IMR-90 (cell line): ENCODE data around the gene ACADL. TPM values are rescaled to one million over a fixed set of nuclear protein-coding genes. Genes with fewer than 3 reads are reported as not detected.

ENCODE experiments used
- ATAC-seq: fragments of 200-7000 bp; cut with Tn5 transposase; 2 replicates; pipeline ENCODE4 v1.9.1; 2020; ENCODE audit warnings: low read depth, mild to moderate bottlenecking, moderate library complexity
- BruUV-seq: library from RNA; stranded (reverse); fragments of 400-500 nt; replicated peaks from 2 replicates; lab custom pipeline; 2021; lab: Mats Ljungman, UMichigan
- CTCF ChIA-PET: fragments of 300-600 bp; formaldehyde crosslinking; extraction: SDS; loops from one replicate; lab custom pipeline; 2021; ENCODE audit warnings: antibody characterized with exemption; lab: Yijun Ruan, JAX
- POLR2A ChIA-PET: fragments of 300-600 bp; sonication (Branson Sonifier 250); formaldehyde crosslinking; loops from one replicate; lab custom pipeline; 2022; ENCODE audit warnings: antibody characterized with exemption; ENCODE audit not compliant: unreplicated experiment; lab: Charles Lee
- DNase-seq: peaks from one replicate; pipeline ENCODE4 v3.0.0; 2013
- H2AFZ ChIP-seq: replicated peaks from 2 replicates; pipeline ENCODE3; 2013; ENCODE audit warnings: low read length, mild to moderate bottlenecking; ENCODE audit not compliant: poor library complexity
- H2AK5ac ChIP-seq: 2 replicates; pipeline ENCODE4 v1.6.1; 2013; ENCODE audit warnings: low read depth, low read length, inconsistent platforms
- H2AK9ac ChIP-seq: replicated peaks from 2 replicates; pipeline ENCODE3; 2013; ENCODE audit warnings: mild to moderate bottlenecking, low read depth, low read length, moderate library complexity; ENCODE audit not compliant: poor library complexity
- H2BK120ac ChIP-seq: 2 replicates; pipeline ENCODE4 v1.6.1; 2013; ENCODE audit warnings: low read depth, low read length, inconsistent platforms
- H2BK15ac ChIP-seq: 3 replicates; pipeline ENCODE4 v1.6.1; 2013; ENCODE audit warnings: low read depth, low read length, inconsistent platforms
- H2BK20ac ChIP-seq: 2 replicates; pipeline ENCODE4 v1.6.1; 2013; ENCODE audit warnings: low read depth, mild to moderate bottlenecking, inconsistent platforms, low read length, moderate library complexity
- H2BK5ac ChIP-seq: 2 replicates; pipeline ENCODE4 v1.6.1; 2013; ENCODE audit warnings: mild to moderate bottlenecking, low read depth, low read length, inconsistent platforms; ENCODE audit not compliant: poor library complexity, severe bottlenecking
- H3K14ac ChIP-seq: replicated peaks from 2 replicates; pipeline ENCODE4 v1.6.1; 2013; ENCODE audit warnings: low read depth, low read length, inconsistent platforms
- H3K18ac ChIP-seq: 2 replicates; pipeline ENCODE4 v1.6.1; 2013; ENCODE audit warnings: low read depth, low read length, control low read depth
- H3K23ac ChIP-seq: 2 replicates; pipeline ENCODE4 v1.6.1; 2013; ENCODE audit warnings: low read depth, low read length, inconsistent platforms
- H3K27ac ChIP-seq: 2 replicates; pipeline ENCODE4 v1.5.1; 2013; ENCODE audit warnings: mild to moderate bottlenecking, control low read depth, low read length; ENCODE audit not compliant: insufficient read depth
- H3K27me3 ChIP-seq: 2 replicates; pipeline ENCODE4 v1.6.1; 2013; ENCODE audit warnings: low read length; ENCODE audit not compliant: control insufficient read depth, insufficient read depth
- H3K36me3 ChIP-seq: 2 replicates; pipeline ENCODE4 v1.6.1; 2013; ENCODE audit warnings: low read length, mixed read lengths; ENCODE audit not compliant: control insufficient read depth, insufficient read depth
- H3K4ac ChIP-seq: 2 replicates; pipeline ENCODE4 v1.6.1; 2013; ENCODE audit warnings: low read depth, low read length, inconsistent platforms
- H3K4me1 ChIP-seq: 2 replicates; pipeline ENCODE4 v1.6.1; 2013; ENCODE audit warnings: low read length, mixed read lengths; ENCODE audit not compliant: control insufficient read depth, insufficient read depth
- H3K4me2 ChIP-seq: 2 replicates; pipeline ENCODE4 v1.6.1; 2013; ENCODE audit warnings: low read depth, mild to moderate bottlenecking, control low read depth, low read length, moderate library complexity
- H3K4me3 ChIP-seq: 2 replicates; pipeline ENCODE4 v1.5.1; 2013; ENCODE audit warnings: low read depth, mild to moderate bottlenecking, control low read depth, low read length, moderate library complexity; ENCODE audit not compliant: insufficient read depth
- H3K56ac ChIP-seq: 2 replicates; pipeline ENCODE4 v1.6.1; 2013; ENCODE audit warnings: low read length, inconsistent platforms; ENCODE audit not compliant: insufficient read depth; ENCODE audit errors: extremely low read depth
- H3K79me1 ChIP-seq, 2 experiments: 2 replicates each; pipeline ENCODE4 v1.6.1; 2013; ENCODE audit warnings: low read length in 2 of 2, inconsistent platforms in 1 of 2, low read depth in 1 of 2
- H3K9ac ChIP-seq: 2 replicates; pipeline ENCODE4 v1.6.1; 2013; ENCODE audit warnings: low read depth, low read length, control low read depth
- H3K9me1 ChIP-seq: 2 replicates; pipeline ENCODE4 v1.6.1; 2013; ENCODE audit warnings: low read length, inconsistent platforms; ENCODE audit not compliant: insufficient read depth
- H3K9me3 ChIP-seq: 2 replicates; pipeline ENCODE4 v1.6.1; 2013; ENCODE audit warnings: low read length; ENCODE audit not compliant: control insufficient read depth, insufficient read depth
- H4K20me1 ChIP-seq: 2 replicates; pipeline ENCODE4 v1.6.1; 2013; ENCODE audit warnings: low read length, inconsistent platforms; ENCODE audit not compliant: insufficient read depth
- H4K5ac ChIP-seq: 2 replicates; pipeline ENCODE4 v1.6.1; 2013; ENCODE audit warnings: mild to moderate bottlenecking, low read depth, low read length, control low read depth
- H4K8ac ChIP-seq, 2 experiments: 2 replicates each; pipeline ENCODE4 v1.6.1; 2013; ENCODE audit warnings: low read depth in 2 of 2, low read length in 2 of 2, control low read depth in 1 of 2, inconsistent platforms in 1 of 2
- H4K91ac ChIP-seq: 2 replicates; pipeline ENCODE4 v1.6.1; 2013; ENCODE audit warnings: low read depth, low read length, inconsistent platforms; ENCODE audit not compliant: insufficient read depth
- BHLHE40 ChIP-seq: fragments of 150-350 bp; IDR thresholded peaks from 2 replicates; pipeline ENCODE4 v1.6.1; 2016; ENCODE audit warnings: mild to moderate bottlenecking, low read depth, low read length
- CEBPB ChIP-seq: IDR thresholded peaks from 2 replicates; pipeline ENCODE4 v1.6.1; 2012; ENCODE audit warnings: low read depth, low read length, improper control_type of control experiment
- CHD1 ChIP-seq: IDR thresholded peaks from 2 replicates; pipeline ENCODE4 v1.6.1; 2012; ENCODE audit warnings: low read depth, low read length, improper control_type of control experiment
- CTCF ChIP-seq: conservative IDR thresholded peaks from 2 replicates; pipeline ENCODE4 v1.5.1; 2012; ENCODE audit warnings: mild to moderate bottlenecking, low read depth, low read length, improper control_type of control experiment
- ELK1 ChIP-seq: fragments of 150-350 bp; IDR thresholded peaks from 2 replicates; pipeline ENCODE4 v1.6.1; 2016; ENCODE audit warnings: low read depth, mild to moderate bottlenecking, low read length, moderate library complexity, borderline replicate concordance
- FOS ChIP-seq: fragments of 150-350 bp; IDR thresholded peaks from 2 replicates; pipeline ENCODE4 v1.6.1; 2016; ENCODE audit warnings: low read depth, low read length
- MAFK ChIP-seq: IDR thresholded peaks from 2 replicates; pipeline ENCODE4 v1.6.1; 2012; ENCODE audit warnings: low read depth, low read length, improper control_type of control experiment
- MAZ ChIP-seq: IDR thresholded peaks from 2 replicates; pipeline ENCODE4 v1.6.1; 2012; ENCODE audit warnings: low read depth, mild to moderate bottlenecking, low read length, improper control_type of control experiment, moderate library complexity, borderline replicate concordance
- MXI1 ChIP-seq: IDR thresholded peaks from 2 replicates; pipeline ENCODE4 v1.6.1; 2012; ENCODE audit warnings: low read depth, mild to moderate bottlenecking, low read length, moderate library complexity, borderline replicate concordance
- NFE2L2 ChIP-seq: fragments of 150-350 bp; IDR thresholded peaks from 2 replicates; pipeline ENCODE4 v1.6.1; 2016; ENCODE audit warnings: low read depth, mild to moderate bottlenecking, low read length
- POLR2A ChIP-seq: IDR thresholded peaks from 2 replicates; pipeline ENCODE4 v1.6.1; 2012; ENCODE audit warnings: mild to moderate bottlenecking, low read depth, low read length
- RAD21 ChIP-seq: IDR thresholded peaks from 2 replicates; pipeline ENCODE4 v1.6.1; 2012; ENCODE audit warnings: low read length, improper control_type of control experiment
- RCOR1 ChIP-seq: IDR thresholded peaks from 2 replicates; pipeline ENCODE4 v1.6.1; 2012; ENCODE audit warnings: mild to moderate bottlenecking, low read length, improper control_type of control experiment; ENCODE audit not compliant: insufficient replicate concordance
- RFX5 ChIP-seq: IDR thresholded peaks from 2 replicates; pipeline ENCODE4 v1.8.0; 2012; ENCODE audit warnings: low read depth, mild to moderate bottlenecking, low read length, moderate library complexity
- SMC3 ChIP-seq: fragments of 150-350 bp; IDR thresholded peaks from 2 replicates; pipeline ENCODE4 v1.6.1; 2016; ENCODE audit warnings: low read depth, mild to moderate bottlenecking, antibody characterized with exemption, low read length, moderate library complexity
- USF2 ChIP-seq: fragments of 150-350 bp; IDR thresholded peaks from 2 replicates; pipeline ENCODE4 v1.6.1; 2017; ENCODE audit warnings: mild to moderate bottlenecking, antibody characterized with exemption, low read length, low read depth
- dilution Hi-C: fragments of 300-500 bp; cut with HindIII; formaldehyde crosslinking; loops from one replicate; pipeline ENCODE4 v1.14.3; 2018; ENCODE audit warnings: low sequenced_read_pairs; ENCODE audit not compliant: unreplicated experiment
- in situ Hi-C: fragments of 300-500 bp; cut with MboI; formaldehyde crosslinking; loops from 3 replicates; pipeline ENCODE4 v1.14.3; 2019; ENCODE audit warnings: low sequenced_read_pairs, inconsistent platforms, mixed read lengths
- intact Hi-C: fragments of 100-400 bp; cut with micrococcal nuclease; formaldehyde crosslinking; loops from 2 replicates; pipeline ENCODE4 v1.10.0; 2022
- polyA plus RNA-seq, 3 experiments: library from polyadenylated mRNA; depleted of rRNA; stranded (reverse); fragments of >200 nt; gene quantifications; 2 replicates each; pipeline ENCODE4 v1.2.3, GENCODE V29; 2012; ENCODE audit warnings: low replicate concordance in 1 of 3
- total RNA-seq: library from RNA; depleted of rRNA; stranded (reverse); fragments of >200 nt; gene quantifications from 2 replicates; pipeline ENCODE4 v1.2.3, GENCODE V29; 2012

Gene ACADL
- total and polyA plus RNA-seq, 2 of the 4 experiments (the other 2 are of a cell fraction) = not detected

- H2AFZ ChIP-seq = no peak overlapping the region
- no peak overlapping the region for H2BK5ac ChIP-seq
- no peaks in the 10 kb centered on the region for H3K4me1 ChIP-seq
- H2BK120ac ChIP-seq = no peak overlapping the region
- ChIA-PET CTCF (no interaction called here), POLR2A (no interaction called here)
- no peak overlapping the region for H4K91ac ChIP-seq
- H3K27ac ChIP-seq = no peak overlapping the region
- in situ Hi-C loops (loop anchor here (10.0 kb wide), 1 partner anchor 185 kb away; no protein-coding TSS in a partner anchor), dilution Hi-C loops (no loop called here), intact Hi-C loops (no loop called here)
- H3K23ac ChIP-seq = no peak overlapping the region
- H4K5ac ChIP-seq = no peak overlapping the region
- H3K9me3 ChIP-seq = no peaks in the 10 kb centered on the region
- no peak overlapping the region for H3K9ac ChIP-seq
- DNase-seq (no peak), ATAC-seq (no peak)
- no peak overlapping the region for H3K4ac ChIP-seq
- H3K36me3 ChIP-seq = no peaks in the 10 kb centered on the region
- H3K9me1 ChIP-seq = no peaks in the 10 kb centered on the region
- no peak overlapping the region for H3K18ac ChIP-seq
- TF ChIP-seq BHLHE40 (no peak), USF2 (no peak), RFX5 (no peak), CHD1 (no peak), MAZ (no peak), MAFK (no peak), ELK1 (no peak), RAD21 (no peak), MXI1 (no peak), POLR2A (no peak), NFE2L2 (no peak), CTCF (no peak), FOS (no peak), CEBPB (no peak), SMC3 (no peak), RCOR1 (no peak)
- H3K4me2 ChIP-seq = no peak overlapping the region
- H2BK20ac ChIP-seq = no peak overlapping the region
- H3K27me3 ChIP-seq = peaks cover 6% of the 10 kb centered on the region
- no peaks in the 10 kb centered on the region for H4K20me1 ChIP-seq
- H3K56ac ChIP-seq = no peak overlapping the region
- no peak overlapping the region for H2BK15ac ChIP-seq
- H2AK5ac ChIP-seq = no peak overlapping the region
- H4K8ac ChIP-seq = no peak overlapping the region
- H3K14ac ChIP-seq = no peak overlapping the region
- H3K79me1 ChIP-seq = no peaks in the 10 kb centered on the region
- BruUV-seq = no TSS peak
- no peak overlapping the region for H2AK9ac ChIP-seq
- H3K4me3 ChIP-seq = no peak overlapping the region
These were observed 45.8 kb downstream of the ACADL start for GRCh38 chr2:210179351-210179990.
